ENCODE measurements around the gene SMYD3. TPM values are rescaled to one million over a fixed set of nuclear protein-coding genes. Genes with fewer than 3 reads are reported as not detected.

Gene SMYD3
- total and polyA plus RNA-seq, 2 of the 13 experiments (the other 11 are each of a cell fraction or from before 2014, with no cell fraction given): 27.7 to 35.8 TPM

DNA sequence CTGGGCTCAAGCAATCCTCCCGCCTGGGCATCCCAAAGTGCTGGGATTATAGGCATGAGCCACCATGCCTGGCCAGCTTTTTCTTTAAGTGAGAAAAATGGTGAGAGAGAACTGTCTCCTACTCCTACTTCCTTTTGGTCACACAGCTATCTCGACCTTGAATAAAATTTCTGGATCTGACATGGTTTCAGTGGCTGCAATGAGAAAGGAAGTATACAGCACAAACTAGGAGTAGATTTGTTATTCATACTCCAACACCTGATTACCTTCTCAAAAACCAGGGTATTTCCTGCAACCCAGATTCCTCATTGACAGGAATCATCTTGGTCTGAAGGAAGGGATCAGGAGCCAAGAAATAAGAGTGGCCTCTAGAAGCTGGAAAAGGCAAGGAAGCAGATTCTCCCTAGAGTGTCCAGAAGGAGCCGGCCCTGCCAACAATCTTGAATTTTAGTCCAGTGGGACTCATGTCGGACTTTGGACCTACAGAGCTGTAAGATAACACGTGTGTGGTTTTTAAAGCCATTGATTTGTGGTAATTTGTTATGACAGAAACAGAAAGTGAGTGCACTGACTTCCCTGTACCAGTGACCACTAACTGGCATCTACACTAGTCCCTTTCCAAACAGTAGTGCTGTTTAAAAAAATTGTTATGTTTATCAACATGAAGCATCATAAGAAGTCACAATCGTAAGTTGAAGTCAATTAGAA lies 516.6 kb downstream of the SMYD3 start:
- ATAC-seq: no peak
- TF ChIP-seq HNF4A (CRISPR knock-in tag; IDR thresholded peaks at IDR 0.05): peak; percentile 18; the same call in 1 of the 2 replicates
- TF ChIP-seq, protein P1, sequence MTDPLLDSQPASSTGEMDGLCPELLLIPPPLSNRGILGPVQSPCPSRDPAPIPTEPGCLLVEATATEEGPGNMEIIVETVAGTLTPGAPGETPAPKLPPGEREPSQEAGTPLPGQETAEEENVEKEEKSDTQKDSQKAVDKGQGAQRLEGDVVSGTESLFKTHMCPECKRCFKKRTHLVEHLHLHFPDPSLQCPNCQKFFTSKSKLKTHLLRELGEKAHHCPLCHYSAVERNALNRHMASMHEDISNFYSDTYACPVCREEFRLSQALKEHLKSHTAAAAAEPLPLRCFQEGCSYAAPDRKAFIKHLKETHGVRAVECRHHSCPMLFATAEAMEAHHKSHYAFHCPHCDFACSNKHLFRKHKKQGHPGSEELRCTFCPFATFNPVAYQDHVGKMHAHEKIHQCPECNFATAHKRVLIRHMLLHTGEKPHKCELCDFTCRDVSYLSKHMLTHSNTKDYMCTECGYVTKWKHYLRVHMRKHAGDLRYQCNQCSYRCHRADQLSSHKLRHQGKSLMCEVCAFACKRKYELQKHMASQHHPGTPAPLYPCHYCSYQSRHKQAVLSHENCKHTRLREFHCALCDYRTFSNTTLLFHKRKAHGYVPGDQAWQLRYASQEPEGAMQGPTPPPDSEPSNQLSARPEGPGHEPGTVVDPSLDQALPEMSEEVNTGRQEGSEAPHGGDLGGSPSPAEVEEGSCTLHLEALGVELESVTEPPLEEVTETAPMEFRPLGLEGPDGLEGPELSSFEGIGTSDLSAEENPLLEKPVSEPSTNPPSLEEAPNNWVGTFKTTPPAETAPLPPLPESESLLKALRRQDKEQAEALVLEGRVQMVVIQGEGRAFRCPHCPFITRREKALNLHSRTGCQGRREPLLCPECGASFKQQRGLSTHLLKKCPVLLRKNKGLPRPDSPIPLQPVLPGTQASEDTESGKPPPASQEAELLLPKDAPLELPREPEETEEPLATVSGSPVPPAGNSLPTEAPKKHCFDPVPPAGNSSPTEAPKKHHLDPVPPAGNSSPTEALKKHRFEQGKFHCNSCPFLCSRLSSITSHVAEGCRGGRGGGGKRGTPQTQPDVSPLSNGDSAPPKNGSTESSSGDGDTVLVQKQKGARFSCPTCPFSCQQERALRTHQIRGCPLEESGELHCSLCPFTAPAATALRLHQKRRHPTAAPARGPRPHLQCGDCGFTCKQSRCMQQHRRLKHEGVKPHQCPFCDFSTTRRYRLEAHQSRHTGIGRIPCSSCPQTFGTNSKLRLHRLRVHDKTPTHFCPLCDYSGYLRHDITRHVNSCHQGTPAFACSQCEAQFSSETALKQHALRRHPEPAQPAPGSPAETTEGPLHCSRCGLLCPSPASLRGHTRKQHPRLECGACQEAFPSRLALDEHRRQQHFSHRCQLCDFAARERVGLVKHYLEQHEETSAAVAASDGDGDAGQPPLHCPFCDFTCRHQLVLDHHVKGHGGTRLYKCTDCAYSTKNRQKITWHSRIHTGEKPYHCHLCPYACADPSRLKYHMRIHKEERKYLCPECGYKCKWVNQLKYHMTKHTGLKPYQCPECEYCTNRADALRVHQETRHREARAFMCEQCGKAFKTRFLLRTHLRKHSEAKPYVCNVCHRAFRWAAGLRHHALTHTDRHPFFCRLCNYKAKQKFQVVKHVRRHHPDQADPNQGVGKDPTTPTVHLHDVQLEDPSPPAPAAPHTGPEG (CRISPR knock-in tag; IDR thresholded peaks at IDR 0.05): no peak
- intact Hi-C loops (cut with micrococcal nuclease; ENCODE audit: unreplicated experiment): no loop called here
- Histone ChIP-seq H3K27ac (ENCODE audit: extremely low read length, insufficient read depth, low read length) (no peak overlapping the region), H3K9ac (ENCODE audit: insufficient read depth, low read depth, low read length) (no peak overlapping the region), H3K9me3 (ENCODE audit: low read length) (no peaks in the 10 kb centered on the region), H3K79me2 (ENCODE audit: insufficient read depth, low read length) (no peaks in the 10 kb centered on the region), H3K4me3 (replicated peaks in 1 of 3; ENCODE audit: insufficient read depth in 1 of 3, low read depth in 2 of 3, low read length in 3 of 3) (no peak overlapping the region), H3K36me3 (replicated peaks in 1 of 2; ENCODE audit: control insufficient read depth in 1 of 2, insufficient read depth in 2 of 2, low read length in 2 of 2) (no peaks in the 10 kb centered on the region), H2AFZ (ENCODE audit: low read length) (no peak overlapping the region), H4K20me1 (ENCODE audit: insufficient read depth, low read length) (no peaks in the 10 kb centered on the region), H3K4me2 (ENCODE audit: low read depth, low read length) (no peak overlapping the region), H3K27me3 (ENCODE audit: control insufficient read depth in 1 of 2, insufficient read depth in 2 of 2, low read length in 2 of 2) (no peaks in the 10 kb centered on the region), H3K4me1 (ENCODE audit: insufficient read depth, low read length) (peaks cover 9% of the 10 kb centered on the region)
- no peak for FAIRE-seq
- POLR2A ChIA-PET: no interaction called here
- in situ Hi-C loops (cut with HindIII; ENCODE audit: extremely low pct_ligation_motif_present, low pct_unique_long_range_greater_than_20kb): no loop called here
- DNase-seq (ENCODE audit: low spot score): peak; percentile 3
- BruUV-seq (replicated peaks): no TSS peak
- CTCF ChIA-PET (ENCODE audit: low intra/inter-chr PET ratio, low total read pairs): no interaction called here
- 76% methylated on average over 6 of the region's 6 CpGs for WGBS (ENCODE audit: low lambda C conversion rate)
